ENCODE data around the gene TIMP2.

- TF ChIP-seq CTCF (IDR thresholded peaks at IDR 0.05): no peak
- no peak for TF ChIP-seq POLR2AphosphoS5 (IDR thresholded peaks at IDR 0.05; ENCODE audit: low read depth, low read length)
- no peak for TF ChIP-seq TCF7L2 (IDR thresholded peaks at IDR 0.05; ENCODE audit: low read depth, low read length)
Measured at GRCh38 chr17:78944026-78944425, 18.8 kb upstream of the TIMP2 start.
